HCT116 (cell line): ENCODE measurements around the gene USP3. TPM values are rescaled to one million over a fixed set of nuclear protein-coding genes. Genes with fewer than 3 reads are reported as not detected.

Experiments
- ATAC-seq: fragments of 200-7000 bp; cut with Tn5 transposase; 2 replicates; pipeline ENCODE4 v1.9.1; 2020; ENCODE audit warnings: mild to moderate bottlenecking, moderate library complexity
- BruUV-seq: library from RNA; stranded (reverse); fragments of 400-500 nt; replicated peaks from 2 replicates; lab custom pipeline; 2021; lab: Mats Ljungman, UMichigan
- CTCF ChIA-PET: fragments of 300-600 bp; sonication (Branson Sonifier 250); formaldehyde crosslinking; loops from one replicate; lab custom pipeline; 2021; ENCODE audit warnings: antibody characterized with exemption; lab: Charles Lee
- POLR2A ChIA-PET: fragments of 300-600, 350-600 bp; sonication (Branson Sonifier 250); formaldehyde crosslinking; loops from one replicate; lab custom pipeline; 2021; ENCODE audit warnings: antibody characterized with exemption; lab: Charles Lee
- RAD21 ChIA-PET, 2 experiments: fragments of 300-600 bp; sonication (Branson Sonifier 250); formaldehyde crosslinking; loops; one replicate each; lab custom pipeline; 2023; ENCODE audit warnings: low total read pairs in 2 of 2; ENCODE audit not compliant: uncharacterized antibody in 2 of 2, unreplicated experiment in 2 of 2, low non-redundant PET in 1 of 2; lab: Charles Lee
- DNase-seq: peaks from one replicate; pipeline ENCODE4 v3.0.0-alpha.2; 2010; ENCODE audit warnings: low read depth, low spot score
- H2AFZ ChIP-seq: fragments of 200-600 bp; shearing (Covaris generic), sonication (generic); 2 replicates; pipeline ENCODE4 v1.6.1; 2017; ENCODE audit warnings: low read depth, mixed run types, mixed read lengths, antibody characterized with exemption, low read length; ENCODE audit not compliant: poor library complexity, severe bottlenecking
- H3K27ac ChIP-seq: 2 replicates; pipeline ENCODE4 v1.5.1; 2012; ENCODE audit warnings: low read depth, low read length
- H3K27me3 ChIP-seq: fragments of 200-600 bp; sonication (generic); 2 replicates; pipeline ENCODE4 v1.6.1; 2016; ENCODE audit warnings: mixed run types, low read length, mixed read lengths; ENCODE audit not compliant: insufficient read depth
- H3K36me3 ChIP-seq, 2 experiments: fragments of 200-500 bp in 1 of 2; fragments of 200-600 bp in 1 of 2; sonication (Bioruptor generic) in 1 of 2; sonication (generic) in 1 of 2; 2 replicates each; pipeline versions ENCODE4 v1.5.1 to v1.6.1; 2014 to 2016; ENCODE audit warnings: low read length in 2 of 2, inconsistent platforms in 1 of 2, mixed read lengths in 1 of 2, mixed run types in 1 of 2; ENCODE audit not compliant: insufficient read depth in 2 of 2, control insufficient read depth in 1 of 2
- H3K4me1 ChIP-seq, 2 experiments: fragments of 200-600 bp in 1 of 2; sonication (generic) in 1 of 2; 2 replicates each; pipeline versions ENCODE4 v1.5.1 to v1.6.1; 2012 to 2017; ENCODE audit warnings: low read length in 2 of 2, inconsistent platforms in 1 of 2, mild to moderate bottlenecking in 1 of 2, mixed read lengths in 1 of 2, mixed run types in 1 of 2, moderate library complexity in 1 of 2; ENCODE audit not compliant: insufficient read depth in 2 of 2, control insufficient read depth in 1 of 2
- H3K4me2 ChIP-seq: fragments of 200-600 bp; sonication (generic); 2 replicates; pipeline ENCODE4 v1.6.1; 2017; ENCODE audit warnings: mixed run types, low read length, mixed read lengths
- H3K4me3 ChIP-seq, 2 experiments: fragments of 200-600 bp in 1 of 2; sonication (generic) in 1 of 2; replicated peaks in 1 of 2; 2 replicates each; pipeline ENCODE4 v1.5.1; 2011 to 2016; ENCODE audit warnings: low read length in 2 of 2, control low read depth in 1 of 2, low read depth in 1 of 2, mild to moderate bottlenecking in 1 of 2, mixed read lengths in 1 of 2, mixed run types in 1 of 2
- H3K79me2 ChIP-seq: fragments of 200-600 bp; sonication (generic); 2 replicates; pipeline ENCODE4 v1.6.1; 2017; ENCODE audit warnings: mild to moderate bottlenecking, mixed run types, low read length, moderate library complexity, mixed read lengths; ENCODE audit not compliant: insufficient read depth
- H3K9ac ChIP-seq: fragments of 200-600 bp; sonication (generic); 2 replicates; pipeline ENCODE4 v1.6.1; 2016; ENCODE audit warnings: low read length, mixed read lengths
- H3K9me2 ChIP-seq: fragments of 200-600 bp; sonication (generic), shearing (Covaris generic); 2 replicates; pipeline ENCODE4 v1.6.1; 2017; ENCODE audit warnings: mixed run types, mild to moderate bottlenecking, moderate library complexity; ENCODE audit not compliant: insufficient read depth
- H3K9me3 ChIP-seq, 2 experiments: fragments of 200-500 bp in 1 of 2; fragments of 200-600 bp in 1 of 2; sonication (Bioruptor generic) in 1 of 2; sonication (generic) in 1 of 2; 2 replicates each; pipeline ENCODE4 v1.6.1; 2014 to 2017; ENCODE audit warnings: low read length in 2 of 2, mixed read lengths in 2 of 2, inconsistent platforms in 1 of 2, low read depth in 1 of 2, mild to moderate bottlenecking in 1 of 2, mixed run types in 1 of 2, moderate library complexity in 1 of 2; ENCODE audit not compliant: control insufficient read depth in 1 of 2, insufficient read depth in 1 of 2
- H4K20me1 ChIP-seq: fragments of 200-600 bp; sonication (generic), shearing (Covaris generic); 2 replicates; pipeline ENCODE4 v1.6.1; 2017; ENCODE audit warnings: mixed run types, mild to moderate bottlenecking, moderate library complexity; ENCODE audit not compliant: insufficient read depth
- CEBPB ChIP-seq: IDR thresholded peaks from 2 replicates; pipeline ENCODE4 v1.6.1; 2012; ENCODE audit warnings: low read depth
- CTCF ChIP-seq, 3 experiments: fragments of 200-600 bp in 1 of 3; sonication (generic) in 1 of 3; IDR thresholded peaks in 2 of 3; conservative IDR thresholded peaks in 1 of 3; 2 replicates each; pipeline ENCODE4 v1.5.1; 2012 to 2017; ENCODE audit warnings: low read depth in 2 of 3, low read length in 2 of 3, antibody characterized with exemption in 1 of 3, borderline replicate concordance in 1 of 3, control low read depth in 1 of 3, mild to moderate bottlenecking in 1 of 3, mixed read lengths in 1 of 3, mixed run types in 1 of 3, moderate library complexity in 1 of 3; ENCODE audit not compliant: insufficient read depth in 1 of 3
- TCF7L2 ChIP-seq: IDR thresholded peaks from 2 replicates; pipeline ENCODE4 v1.7.0; 2011; ENCODE audit warnings: borderline replicate concordance, inconsistent platforms; ENCODE audit not compliant: insufficient read depth, insufficient read length; ENCODE audit errors: extremely low read depth
- YY1 ChIP-seq: IDR thresholded peaks from 2 replicates; pipeline ENCODE4 v1.6.1; 2011; ENCODE audit warnings: low read length, low read depth, moderate library complexity, mild to moderate bottlenecking; ENCODE audit not compliant: insufficient replicate concordance; ENCODE audit errors: extremely low read depth
- ZFX ChIP-seq: fragments of 450-650 bp; IDR thresholded peaks from 2 replicates; pipeline ENCODE4 v1.6.1; 2017
- intact Hi-C: fragments of 100-400 bp; cut with micrococcal nuclease; formaldehyde crosslinking; loops from 2 replicates; pipeline ENCODE4 v1.10.0; 2022
- total RNA-seq: library from RNA; stranded (reverse); gene quantifications from one replicate; pipeline ENCODE4 v1.2.1, GENCODE V29; 2021; ENCODE audit not compliant: unreplicated experiment

USP3 gene
- total RNA-seq, 1 experiment from 2014 or later, result 61.6 TPM

- no TSS peak for BruUV-seq
- ChIA-PET POLR2A (interaction anchor here (1.3 kb wide), 1 partner anchor 13 kb away, joined by 3 read pairs; no protein-coding TSS in a partner anchor), CTCF (interaction anchor here (1.0 to 1.7 kb wide), 3 partner anchors 13 to 109 kb away, joined by 3 to 9 read pairs (median 8); no protein-coding TSS in a partner anchor)
- no peaks in the 10 kb centered on the region for H3K36me3 ChIP-seq
- H3K4me2 ChIP-seq, result peak overlapping the region; percentile 84
- intact Hi-C loops, result loop anchor here (5.0 kb wide), 1 partner anchor 962 kb away; the partner anchor contains the start of gene ZNF609
- peaks cover 11% of the 10 kb centered on the region for H3K79me2 ChIP-seq
- TF ChIP-seq TCF7L2 (no peak), YY1 (no peak), ZFX (no peak), CEBPB (no peak), CTCF (IDR thresholded peaks at IDR 0.05 in 2 of 3, conservative IDR thresholded peaks at IDR 0.05 in 1 of 3; ENCODE audit: borderline replicate concordance in 1 of 3, insufficient read depth in 1 of 3, low read depth in 2 of 3, low read length in 2 of 3) (no peak)
- TF ChIP-seq, all 23 proteins: peak for 0
- H3K4me3 ChIP-seq, result peak overlapping the region; percentile 35 to 78; a peak in 3 of 4 replicates
- 0 out of 2 replicates have a peak overlapping the region, but pooled peaks have one; percentile 94 for H3K27ac ChIP-seq
- peak overlapping the region; percentile 79 for H3K9ac ChIP-seq
- DNase-seq (no peak), ATAC-seq (no peak)
- H3K27me3 ChIP-seq, result no peaks in the 10 kb centered on the region
- no peaks in the 10 kb centered on the region for H3K9me3 ChIP-seq
- peak overlapping the region; percentile 92 for H2AFZ ChIP-seq
- RAD21 ChIA-PET, result no interaction called here
- H3K9me2 ChIP-seq, result no peaks in the 10 kb centered on the region
- peaks cover 1% of the 10 kb centered on the region; the same call in 1 of the 2 replicates for H4K20me1 ChIP-seq
- H3K4me1 ChIP-seq, result peaks cover 22 to 46% of the 10 kb centered on the region in 2 experiments
Observed at GRCh38 chr15:63500265-63501250, 3.8 kb upstream of the USP3 start.
